ENCODE results near the gene RAD23A.
"Not testable (repeated sequence)": the region's sequence is repeated elsewhere in the genome, so short reads cannot be mapped to it uniquely, and the experiment has no call there.

Gene RAD23A

GRCh38 chr19:12937927-12938778, 7.5 kb upstream of the RAD23A start, which contains the start of gene CALR:
TSS of gene CALR (plus strand) at chr19:12938609. CDS start at chr19:12938680, 71 bp downstream.
- peak; percentile 99 for DNase-seq

GRCh38 chr19:12938779-12939601, 6.7 kb upstream of the RAD23A start:
- DNase-seq = peak; percentile 32

- DNase-seq = no peak
These were observed 5.7 kb upstream of the RAD23A start for GRCh38 chr19:12939975-12940423.

GRCh38 chr19:12940897-12941296, 4.8 kb upstream of the RAD23A start:
- DNase-seq = no peak

- DNase-seq = no peak
These were observed 2.1 kb upstream of the RAD23A start for GRCh38 chr19:12943437-12944044.

GRCh38 chr19:12944104-12944674, 1.5 kb upstream of the RAD23A start:
- no peak for DNase-seq

GRCh38 chr19:12946092-12946721, 545 bp downstream of the RAD23A start:
- DNase-seq = peak; percentile 21

GRCh38 chr19:12946731-12947496, 1.3 kb downstream of the RAD23A start:
- DNase-seq = no peak

- no peak for DNase-seq
These were observed 2.3 kb downstream of the RAD23A start for GRCh38 chr19:12947702-12948611.

- DNase-seq = no peak
These were observed 3.1 kb downstream of the RAD23A start for GRCh38 chr19:12948612-12949362.

GRCh38 chr19:12949363-12950283, 4.0 kb downstream of the RAD23A start:
- DNase-seq = no peak

- DNase-seq = not testable (repeated sequence)
These were observed 6.4 kb downstream of the RAD23A start for GRCh38 chr19:12952050-12952449.

- no peak for DNase-seq
These were observed 7.0 kb downstream of the RAD23A start for GRCh38 chr19:12952488-12953137.

GRCh38 chr19:12953138-12953798, 7.6 kb downstream of the RAD23A start:
- DNase-seq = no peak

- no peak for DNase-seq
These were observed 8.3 kb downstream of the RAD23A start for GRCh38 chr19:12953799-12954611.

GRCh38 chr19:12954612-12954962, 8.9 kb downstream of the RAD23A start:
- no peak for DNase-seq

- not testable (repeated sequence) for DNase-seq
These were observed 9.9 kb downstream of the RAD23A start for GRCh38 chr19:12955575-12955974.

Measured in NCI-H1436 (cell line).